Lower lobe of right lung (tissue), 2 donors: ENCODE measurements around the gene MAN2A2. TPM values are rescaled to one million over a fixed set of nuclear protein-coding genes. Genes with fewer than 3 reads are reported as not detected.

Source experiments
- ATAC-seq, 2 donors: fragments of 200-7000 bp; cut with Tn5 transposase; one replicate each; pipeline ENCODE4 v1.9.1; 2020 to 2022; ENCODE audit warnings: mild to moderate bottlenecking in 2 of 2, moderate library complexity in 2 of 2
- DNase-seq: peaks from one replicate; pipeline ENCODE4 v3.0.0-alpha.2; 2020
- H3K27ac ChIP-seq: fragments of 200-600 bp; one replicate; pipeline ENCODE4 v1.8.0; 2022
- H3K27me3 ChIP-seq: fragments of 200-600 bp; one replicate; pipeline ENCODE4 v1.8.0; 2022; ENCODE audit warnings: low read depth
- H3K36me3 ChIP-seq: fragments of 200-600 bp; one replicate; pipeline ENCODE4 v1.8.0; 2022; ENCODE audit warnings: mild to moderate bottlenecking
- H3K4me1 ChIP-seq: fragments of 200-600 bp; one replicate; pipeline ENCODE4 v1.8.0; 2022
- H3K4me3 ChIP-seq: fragments of 200-600 bp; one replicate; pipeline ENCODE4 v1.8.0; 2022; ENCODE audit warnings: mild to moderate bottlenecking
- H3K9me3 ChIP-seq: fragments of 200-600 bp; one replicate; pipeline ENCODE4 v1.8.0; 2022
- intact Hi-C: fragments of 100-400 bp; cut with DNase I; formaldehyde crosslinking; loops from one replicate; pipeline ENCODE4 v1.11.0; 2022
- total RNA-seq: library from RNA; stranded (reverse); fragmentation: NEBNext Ultra II Directional; extraction: Animal tissue kit (Norgen Biotek cat#: 25700); gene quantifications from one replicate; pipeline ENCODE4 v1.2.1, GENCODE V29; 2021
- TF ChIP-seq, protein P1 (sequence below): fragments of 200-600 bp; IDR thresholded peaks from one replicate; pipeline ENCODE4 v1.8.0; 2022; ENCODE audit warnings: antibody characterized with exemption, mild to moderate bottlenecking
- donor health status: DM: no; HTN: yes; CAD: no; lungs with severe emphysema.

MAN2A2 gene
- total RNA-seq, 1 donor from 2014 or later: 96.9 TPM

DNA sequence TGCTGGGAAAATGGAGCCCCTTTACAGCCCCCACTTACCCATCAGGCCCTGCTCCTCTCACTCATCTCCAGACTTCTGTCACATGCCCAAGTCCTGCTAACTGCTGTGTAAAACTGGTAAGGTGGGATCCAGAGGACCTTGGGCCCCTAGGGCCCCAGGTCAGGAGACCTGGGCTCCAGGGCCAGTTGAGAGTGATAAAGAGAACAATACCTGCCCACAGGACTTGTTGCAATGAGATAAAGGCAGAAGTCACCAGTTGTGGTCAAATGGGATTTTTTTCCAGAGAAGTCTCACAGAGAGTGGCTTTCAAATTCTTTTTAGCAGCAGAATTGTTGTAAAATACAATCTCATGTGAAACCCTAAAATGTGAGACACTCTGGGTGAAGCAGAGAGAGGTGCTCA is 34.0 kb upstream of the MAN2A2 start:
- DNase-seq: no peak
- Histone ChIP-seq H3K27ac (peak overlapping the region; percentile 98), H3K4me1 (peaks cover 60% of the 10 kb centered on the region), H3K36me3 (no peaks in the 10 kb centered on the region), H3K9me3 (no peaks in the 10 kb centered on the region), H3K4me3 (no peak overlapping the region), H3K27me3 (no peaks in the 10 kb centered on the region)
- intact Hi-C loops: no loop called here
- ATAC-seq: no peak
- TF ChIP-seq, protein P1, sequence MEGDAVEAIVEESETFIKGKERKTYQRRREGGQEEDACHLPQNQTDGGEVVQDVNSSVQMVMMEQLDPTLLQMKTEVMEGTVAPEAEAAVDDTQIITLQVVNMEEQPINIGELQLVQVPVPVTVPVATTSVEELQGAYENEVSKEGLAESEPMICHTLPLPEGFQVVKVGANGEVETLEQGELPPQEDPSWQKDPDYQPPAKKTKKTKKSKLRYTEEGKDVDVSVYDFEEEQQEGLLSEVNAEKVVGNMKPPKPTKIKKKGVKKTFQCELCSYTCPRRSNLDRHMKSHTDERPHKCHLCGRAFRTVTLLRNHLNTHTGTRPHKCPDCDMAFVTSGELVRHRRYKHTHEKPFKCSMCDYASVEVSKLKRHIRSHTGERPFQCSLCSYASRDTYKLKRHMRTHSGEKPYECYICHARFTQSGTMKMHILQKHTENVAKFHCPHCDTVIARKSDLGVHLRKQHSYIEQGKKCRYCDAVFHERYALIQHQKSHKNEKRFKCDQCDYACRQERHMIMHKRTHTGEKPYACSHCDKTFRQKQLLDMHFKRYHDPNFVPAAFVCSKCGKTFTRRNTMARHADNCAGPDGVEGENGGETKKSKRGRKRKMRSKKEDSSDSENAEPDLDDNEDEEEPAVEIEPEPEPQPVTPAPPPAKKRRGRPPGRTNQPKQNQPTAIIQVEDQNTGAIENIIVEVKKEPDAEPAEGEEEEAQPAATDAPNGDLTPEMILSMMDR: no peak

DNA sequence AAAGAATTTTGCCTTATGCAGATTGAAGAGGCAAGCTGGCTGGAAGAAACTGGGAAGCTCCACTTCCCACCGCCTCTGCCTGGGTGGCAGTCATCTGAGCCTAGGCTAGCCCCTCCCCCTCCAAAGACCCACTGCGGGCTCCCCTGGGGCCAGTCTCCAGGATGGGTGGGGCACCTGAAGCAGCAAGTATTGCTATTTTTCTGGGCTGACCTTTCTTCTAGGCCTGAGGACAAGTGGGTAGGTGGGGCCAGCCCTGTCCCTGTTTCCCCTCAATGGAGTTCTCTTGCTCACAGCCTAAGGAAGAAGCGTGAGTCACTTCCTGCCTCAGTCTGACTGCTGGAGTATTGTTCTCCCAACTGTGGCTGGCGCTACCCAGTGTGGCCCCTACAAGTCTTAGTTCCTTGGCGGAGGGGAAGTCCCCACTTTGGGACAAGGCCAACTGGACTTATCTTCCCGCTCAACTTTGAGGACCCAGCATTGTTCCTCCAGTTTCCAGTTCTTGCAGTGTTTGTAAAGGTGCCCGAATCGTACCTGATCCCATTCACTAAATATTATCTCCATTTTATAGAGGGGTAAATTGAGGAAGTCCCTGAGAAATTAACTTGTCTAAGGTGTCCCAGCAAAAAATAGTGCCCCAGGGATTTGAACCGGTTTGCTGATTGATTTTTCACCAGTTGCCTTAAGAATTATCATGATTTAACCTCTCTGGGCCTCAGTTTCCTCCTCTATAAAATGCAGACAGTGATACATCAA is 33.3 kb upstream of the MAN2A2 start:
- Histone ChIP-seq H3K9me3 (no peaks in the 10 kb centered on the region), H3K4me3 (peak overlapping the region; percentile 81), H3K27me3 (no peaks in the 10 kb centered on the region), H3K36me3 (no peaks in the 10 kb centered on the region), H3K4me1 (peaks cover 66% of the 10 kb centered on the region), H3K27ac (peak overlapping the region; percentile 98)
- intact Hi-C loops: no loop called here
- ATAC-seq: peak; percentile 73 to 79
- TF ChIP-seq, protein P1: no peak
- peak; percentile 88 for DNase-seq

DNA sequence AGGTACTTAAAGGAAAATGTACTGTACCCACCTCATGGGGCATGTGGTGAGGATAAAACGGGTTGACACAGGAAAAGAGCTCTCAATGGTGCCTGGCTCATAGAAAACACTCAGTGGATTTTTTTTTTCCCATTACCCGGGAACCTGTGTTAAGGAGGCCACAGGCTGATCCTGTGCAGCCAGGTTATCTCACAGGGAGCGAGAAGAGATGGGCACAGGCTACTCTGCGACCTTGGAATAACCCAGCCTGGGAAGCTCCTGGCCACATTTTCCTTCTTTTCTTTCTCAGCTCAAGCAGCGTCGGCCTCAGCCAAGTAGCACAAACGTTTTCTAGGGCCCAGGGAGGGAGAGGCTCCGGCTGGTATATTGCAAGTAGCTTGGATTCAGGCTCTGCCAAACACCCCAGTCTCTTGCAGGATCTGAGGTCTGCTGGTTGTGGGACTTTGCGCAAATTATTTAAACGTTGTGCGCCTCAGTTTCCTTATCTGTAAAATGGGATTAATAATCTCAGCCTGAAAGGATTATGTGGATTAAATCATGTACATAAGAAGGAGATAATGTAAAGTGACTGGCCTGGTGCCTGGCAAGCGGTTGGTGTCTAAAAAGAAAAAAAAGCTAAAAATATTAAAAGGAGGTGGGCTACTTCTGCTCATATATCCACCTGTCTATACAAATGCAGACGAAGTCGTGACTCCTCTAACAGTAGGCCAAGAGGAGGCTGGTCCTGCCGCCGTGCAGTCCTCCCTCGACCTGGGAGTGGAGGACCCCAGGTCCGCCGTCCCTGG is 32.6 kb upstream of the MAN2A2 start:
- no peak for DNase-seq
- Histone ChIP-seq H3K4me3 (peak overlapping the region; percentile 81), H3K4me1 (peaks cover 70% of the 10 kb centered on the region), H3K9me3 (no peaks in the 10 kb centered on the region), H3K27ac (peak overlapping the region; percentile 98), H3K36me3 (peaks cover 5% of the 10 kb centered on the region), H3K27me3 (no peaks in the 10 kb centered on the region)
- intact Hi-C loops: no loop called here
- TF ChIP-seq, protein P1: no peak
- ATAC-seq: peak in 1 of 2 donors; percentile 5

DNA sequence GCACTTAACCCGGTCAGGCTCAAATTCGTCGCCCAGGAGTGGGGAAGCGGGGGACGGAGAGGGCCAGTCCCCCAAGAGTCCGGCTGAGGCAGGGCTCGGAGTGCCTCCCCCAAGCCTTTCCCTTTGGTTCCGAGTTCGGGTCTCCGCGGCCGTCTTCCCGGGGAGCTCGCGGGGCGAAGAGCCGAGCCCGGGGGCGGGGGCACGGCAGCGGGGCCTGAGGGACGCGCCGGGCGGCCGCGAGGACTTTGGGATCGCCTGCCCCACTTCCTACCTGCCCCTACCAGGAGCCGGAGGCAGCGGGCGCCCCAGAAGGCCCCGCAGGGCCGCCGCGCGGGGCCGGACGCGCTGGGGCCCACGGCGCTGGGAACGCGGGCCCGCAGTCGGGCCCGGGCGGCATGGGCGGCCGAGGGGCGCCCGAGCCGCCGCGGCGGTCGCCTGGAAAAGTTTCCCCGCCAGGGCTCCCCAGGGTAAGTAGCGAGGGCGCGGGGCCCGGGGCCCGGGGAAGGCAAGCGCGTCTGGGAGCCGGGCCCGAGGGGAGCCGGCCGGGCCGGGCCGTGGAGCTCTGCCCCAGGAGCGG is 31.9 kb upstream of the MAN2A2 start:
- DNase-seq: no peak
- peaks cover 12% of the 10 kb centered on the region for H3K36me3 ChIP-seq
- peak overlapping the region; percentile 81 for H3K4me3 ChIP-seq
- H3K27me3 ChIP-seq: no peaks in the 10 kb centered on the region
- intact Hi-C loops: no loop called here
- peak; percentile 4 to 14 for ATAC-seq
- H3K4me1 ChIP-seq: peaks cover 67% of the 10 kb centered on the region
- H3K9me3 ChIP-seq: no peaks in the 10 kb centered on the region
- H3K27ac ChIP-seq: peak overlapping the region; percentile 98
- TF ChIP-seq, protein P1: no peak

DNA sequence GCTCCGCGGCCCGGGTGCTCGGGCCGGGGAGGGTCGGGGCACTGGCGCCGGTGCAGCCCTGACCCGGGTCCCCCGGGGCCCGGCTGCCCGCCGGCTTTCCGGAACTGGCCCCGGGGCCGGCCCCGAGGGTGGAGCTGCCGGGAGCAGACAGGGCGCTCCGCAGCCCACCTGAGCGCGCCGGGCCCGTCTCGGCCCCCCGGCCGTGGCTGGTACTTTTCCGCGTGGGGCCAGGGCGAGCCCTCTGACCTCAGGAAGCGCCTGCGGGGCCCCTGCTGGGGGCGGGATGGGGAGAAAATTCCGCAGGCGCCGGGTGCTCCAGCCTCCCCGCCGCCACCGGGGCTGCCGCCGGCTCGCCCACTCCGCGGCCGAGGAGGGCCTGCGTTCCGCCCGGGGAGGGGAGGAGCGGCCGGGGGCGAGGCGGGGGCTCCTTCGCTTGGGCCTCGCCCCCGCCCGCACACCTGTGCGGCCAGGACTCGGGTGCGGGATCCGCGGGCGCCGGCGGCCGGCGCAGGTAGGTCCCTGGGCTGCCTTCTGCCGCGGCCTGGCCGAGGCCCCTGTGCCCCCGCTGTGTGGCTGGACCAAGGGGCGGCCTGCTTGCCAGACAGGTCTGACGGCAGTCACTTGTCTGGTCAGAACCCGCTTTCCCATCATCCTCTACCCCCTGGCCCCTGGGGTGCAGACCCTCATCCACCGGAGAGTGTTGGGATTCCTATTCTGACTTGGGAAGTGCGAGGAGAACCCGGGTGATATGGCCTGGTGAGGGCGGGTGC is 31.2 kb upstream of the MAN2A2 start:
- peak; percentile 17 to 23 for ATAC-seq
- H3K4me1 ChIP-seq: peaks cover 61% of the 10 kb centered on the region
- intact Hi-C loops: no loop called here
- H3K27me3 ChIP-seq: no peaks in the 10 kb centered on the region
- H3K9me3 ChIP-seq: no peaks in the 10 kb centered on the region
- TF ChIP-seq, protein P1: no peak
- no peak for DNase-seq
- H3K36me3 ChIP-seq: peaks cover 19% of the 10 kb centered on the region
- peak overlapping the region; percentile 98 for H3K27ac ChIP-seq
- peak overlapping the region; percentile 81 for H3K4me3 ChIP-seq
